Mucosa of descending colon (tissue), 3 donors: ENCODE data around the gene SPOCD1. TPM values are rescaled to one million over a fixed set of nuclear protein-coding genes. Genes with fewer than 3 reads are reported as not detected.
"Not testable (repeated sequence)": the region's sequence is repeated elsewhere in the genome, so short reads cannot be mapped to it uniquely, and the experiment has no call there.

Experiments used
- ATAC-seq: fragments of 200-7000 bp; cut with Tn5 transposase; one replicate; pipeline ENCODE4 v1.9.1; 2020; ENCODE audit warnings: mild to moderate bottlenecking, moderate library complexity
- DNase-seq, 3 donors: peaks; one replicate each; pipeline ENCODE4 v3.0.0-alpha.2; 2020
- H3K36me3 ChIP-seq: fragments of 200-600 bp; one replicate; pipeline ENCODE4 v1.8.0; 2021; ENCODE audit warnings: low read depth, mild to moderate bottlenecking
- H3K4me1 ChIP-seq: fragments of 200-600 bp; one replicate; pipeline ENCODE4 v1.8.0; 2021; ENCODE audit warnings: low read depth, mild to moderate bottlenecking
- H3K4me3 ChIP-seq: fragments of 200-600 bp; one replicate; pipeline ENCODE4 v1.8.0; 2021; ENCODE audit warnings: mild to moderate bottlenecking
- H3K9me3 ChIP-seq: fragments of 200-600 bp; one replicate; pipeline ENCODE4 v1.8.0; 2021; ENCODE audit warnings: mild to moderate bottlenecking
- intact Hi-C, 2 donors: fragments of 100-400 bp; cut with DNase I in 1 of 2; cut with micrococcal nuclease in 1 of 2; formaldehyde crosslinking; loops; one replicate each; pipeline versions ENCODE4 v1.11.0 to v1.11.1; 2022; cut with DNase I, micrococcal nuclease
- total RNA-seq, 3 donors: library from RNA; stranded (reverse); fragmentation: NEBNext Ultra II Directional in 2 of 3; extraction: Animal tissue kit (Norgen Biotek cat#: 25700) in 2 of 3; gene quantifications; one replicate each; pipeline versions ENCODE4 v1.2.1 to v1.2.4, GENCODE V29; 2021 to 2023
- TF ChIP-seq, protein P1 (sequence below): fragments of 200-600 bp; IDR thresholded peaks from one replicate; pipeline ENCODE4 v1.8.0; 2022; ENCODE audit warnings: antibody characterized with exemption, mild to moderate bottlenecking
- donor health status: DM: no; HTN: no; CAD: no; lungs with moderate emphysema.
- donor health status: DM: no; HTN: no; CAD: no.
- donor health status: DM: no; HTN: yes; CAD: no.

Gene SPOCD1
- total RNA-seq, 3 donors from 2014 or later: 0.99 TPM; not detected in 2

DNA sequence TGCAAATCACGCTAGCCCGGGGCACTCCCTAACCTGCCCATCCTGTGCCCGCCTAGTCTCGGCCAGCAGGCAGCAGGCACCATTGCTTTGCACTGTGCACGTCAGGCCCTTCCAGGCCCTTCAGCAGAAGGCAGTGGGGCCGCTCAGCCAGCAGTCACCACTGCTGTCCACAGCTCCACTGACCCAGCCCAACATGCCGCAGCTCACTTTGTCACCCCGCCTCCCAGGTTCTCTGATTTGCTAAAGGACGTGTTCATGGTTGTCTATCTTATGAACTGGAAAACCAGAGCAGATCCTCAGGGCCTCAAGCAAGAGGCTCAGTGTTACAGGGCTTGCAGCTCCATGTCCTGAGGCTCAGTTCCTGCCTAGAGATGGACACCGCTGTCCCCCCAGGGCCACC, 14.2 kb upstream of the SPOCD1 start:
- DNase-seq: no peak
- TF ChIP-seq, protein P1, sequence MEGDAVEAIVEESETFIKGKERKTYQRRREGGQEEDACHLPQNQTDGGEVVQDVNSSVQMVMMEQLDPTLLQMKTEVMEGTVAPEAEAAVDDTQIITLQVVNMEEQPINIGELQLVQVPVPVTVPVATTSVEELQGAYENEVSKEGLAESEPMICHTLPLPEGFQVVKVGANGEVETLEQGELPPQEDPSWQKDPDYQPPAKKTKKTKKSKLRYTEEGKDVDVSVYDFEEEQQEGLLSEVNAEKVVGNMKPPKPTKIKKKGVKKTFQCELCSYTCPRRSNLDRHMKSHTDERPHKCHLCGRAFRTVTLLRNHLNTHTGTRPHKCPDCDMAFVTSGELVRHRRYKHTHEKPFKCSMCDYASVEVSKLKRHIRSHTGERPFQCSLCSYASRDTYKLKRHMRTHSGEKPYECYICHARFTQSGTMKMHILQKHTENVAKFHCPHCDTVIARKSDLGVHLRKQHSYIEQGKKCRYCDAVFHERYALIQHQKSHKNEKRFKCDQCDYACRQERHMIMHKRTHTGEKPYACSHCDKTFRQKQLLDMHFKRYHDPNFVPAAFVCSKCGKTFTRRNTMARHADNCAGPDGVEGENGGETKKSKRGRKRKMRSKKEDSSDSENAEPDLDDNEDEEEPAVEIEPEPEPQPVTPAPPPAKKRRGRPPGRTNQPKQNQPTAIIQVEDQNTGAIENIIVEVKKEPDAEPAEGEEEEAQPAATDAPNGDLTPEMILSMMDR: no peak
- no peak overlapping the region for H3K4me3 ChIP-seq
- H3K9me3 ChIP-seq: no peaks in the 10 kb centered on the region
- no peaks in the 10 kb centered on the region for H3K36me3 ChIP-seq
- no peaks in the 10 kb centered on the region for H3K4me1 ChIP-seq
- intact Hi-C loops: no loop called here
- ATAC-seq: no peak

DNA sequence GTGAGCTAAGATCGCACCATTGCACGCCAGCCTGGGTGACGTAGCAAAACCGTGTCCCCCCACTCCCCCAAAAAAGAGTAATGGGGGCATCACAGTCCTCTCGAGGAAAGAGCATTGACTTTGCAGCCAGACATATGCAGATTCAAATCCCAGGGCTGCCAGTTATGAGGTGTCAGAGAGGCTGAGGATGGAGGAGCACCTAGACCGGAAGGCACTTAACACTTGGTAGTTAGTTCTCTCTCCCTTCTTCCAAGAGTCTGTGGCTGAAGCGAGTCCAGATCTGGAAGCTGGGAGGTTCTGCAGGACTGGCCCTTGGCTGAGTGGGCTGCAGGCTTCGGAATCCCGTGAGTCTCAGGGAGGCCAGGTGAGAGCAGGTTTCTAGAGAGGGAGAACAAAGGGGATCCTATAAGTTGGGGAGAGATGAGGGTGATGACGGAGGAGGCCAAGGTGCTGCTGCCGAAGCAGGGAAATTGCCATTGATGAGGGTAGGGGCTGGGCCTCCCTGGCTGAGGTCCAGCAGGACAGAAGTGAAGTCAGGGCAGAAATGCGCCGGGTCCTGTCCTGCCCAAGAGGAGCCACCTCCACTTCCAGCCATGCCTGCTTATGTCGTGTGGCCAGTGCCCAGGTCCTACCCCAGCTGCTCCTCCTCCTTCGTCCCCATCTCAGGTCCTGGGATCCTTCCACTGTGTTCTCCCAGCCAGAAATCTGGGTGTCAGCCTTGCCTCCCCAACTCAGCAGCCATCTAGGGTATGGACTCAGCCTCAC, 13.3 kb upstream of the SPOCD1 start:
- intact Hi-C loops: no loop called here
- Histone ChIP-seq H3K9me3 (no peaks in the 10 kb centered on the region), H3K4me1 (no peaks in the 10 kb centered on the region), H3K36me3 (no peaks in the 10 kb centered on the region), H3K4me3 (no peak overlapping the region)
- DNase-seq (no peak), ATAC-seq (no peak)
- TF ChIP-seq, protein P1: no peak

DNA sequence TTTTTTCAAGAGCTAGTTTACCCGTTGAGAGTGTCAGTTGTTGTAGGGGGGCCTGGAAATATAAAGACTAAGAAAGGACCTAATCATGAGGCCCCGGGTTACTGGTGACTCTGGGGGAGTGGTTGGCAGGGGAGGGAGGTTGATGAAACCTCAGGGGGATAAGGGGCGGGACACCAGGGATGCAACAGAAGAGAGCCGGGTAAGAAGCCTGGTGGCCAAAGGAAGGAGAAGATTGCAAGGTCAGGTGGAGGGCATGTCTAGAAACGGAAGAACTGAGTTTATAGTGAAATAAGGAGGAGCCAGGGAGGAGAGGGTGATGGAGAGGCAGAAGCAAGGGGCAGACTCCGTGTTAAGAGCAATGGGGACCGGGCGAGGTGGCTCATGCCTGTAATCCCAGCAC, 12.5 kb upstream of the SPOCD1 start:
- H3K4me3 ChIP-seq: no peak overlapping the region
- TF ChIP-seq, protein P1: no peak
- no peaks in the 10 kb centered on the region for H3K36me3 ChIP-seq
- ATAC-seq (no peak), DNase-seq (no peak)
- no peaks in the 10 kb centered on the region for H3K9me3 ChIP-seq
- no peaks in the 10 kb centered on the region for H3K4me1 ChIP-seq
- intact Hi-C loops: no loop called here

DNA sequence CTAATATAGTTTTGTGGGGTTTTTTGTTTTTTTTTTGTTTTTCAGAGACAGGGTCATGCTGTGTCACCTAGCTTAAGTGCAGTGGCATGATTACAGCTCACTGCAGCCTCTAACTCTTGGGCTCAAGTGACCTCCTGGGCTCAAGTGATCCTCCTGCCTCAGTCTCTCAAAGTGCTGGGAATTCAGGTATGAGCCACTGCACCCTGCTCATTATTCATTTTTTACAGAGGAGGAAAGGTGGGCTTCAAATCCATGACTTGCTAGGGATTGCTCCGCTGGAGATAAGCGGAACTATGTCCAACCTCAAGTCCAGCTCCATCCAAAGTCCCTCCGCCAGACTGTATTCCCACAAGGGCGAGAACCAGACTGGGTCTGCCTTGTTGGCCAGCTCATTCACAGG, 8.0 kb upstream of the SPOCD1 start:
- Histone ChIP-seq H3K36me3 (no peaks in the 10 kb centered on the region), H3K9me3 (no peaks in the 10 kb centered on the region), H3K4me3 (no peak overlapping the region), H3K4me1 (no peaks in the 10 kb centered on the region)
- ATAC-seq: no peak
- intact Hi-C loops: no loop called here
- no peak for DNase-seq
- TF ChIP-seq, protein P1: no peak

DNA sequence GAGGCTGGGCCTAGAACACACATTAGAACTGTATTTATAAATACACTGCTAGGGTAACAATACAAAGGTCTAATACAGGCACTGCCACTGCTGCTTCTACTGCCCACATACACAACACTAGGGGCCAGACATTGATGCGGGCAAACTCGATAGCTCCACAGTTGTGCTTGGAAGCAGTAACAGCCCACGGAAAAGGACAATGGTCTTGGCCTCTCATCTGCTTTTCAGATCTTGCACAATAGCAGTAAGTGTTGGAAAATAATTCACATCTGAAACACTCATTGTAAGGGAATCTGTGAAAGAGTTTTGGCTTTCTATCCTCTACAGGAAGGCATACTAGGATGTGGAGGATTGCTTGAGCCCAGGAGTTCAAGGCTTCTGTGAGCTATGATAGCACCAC, 6.9 kb upstream of the SPOCD1 start:
- H3K4me1 ChIP-seq: no peaks in the 10 kb centered on the region
- ATAC-seq: no peak
- DNase-seq: no peak
- TF ChIP-seq, protein P1: no peak
- H3K4me3 ChIP-seq: no peak overlapping the region
- H3K9me3 ChIP-seq: no peaks in the 10 kb centered on the region
- intact Hi-C loops: no loop called here
- no peaks in the 10 kb centered on the region for H3K36me3 ChIP-seq

DNA sequence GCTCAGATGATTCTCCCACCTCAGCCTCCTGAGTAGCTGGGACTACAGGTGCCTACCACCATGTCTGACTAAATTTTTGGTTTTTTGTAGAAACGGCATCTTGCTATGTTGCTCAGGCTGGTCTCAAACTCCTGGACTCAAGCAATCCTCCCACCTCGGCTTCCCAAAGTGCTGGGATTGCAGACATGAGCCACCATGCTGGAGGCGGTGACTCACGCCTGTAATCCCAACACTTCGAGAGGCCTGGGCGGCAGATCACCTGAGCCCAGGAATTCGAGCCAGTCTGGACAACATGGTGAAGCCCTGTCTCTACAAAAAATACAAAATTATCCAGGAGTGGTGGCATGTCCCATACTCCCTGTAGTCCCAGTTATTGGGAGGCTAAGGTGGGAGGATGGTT, 4.4 kb upstream of the SPOCD1 start:
- H3K4me3 ChIP-seq, DNase-seq, H3K36me3 ChIP-seq, intact Hi-C loops, H3K4me1 ChIP-seq, H3K9me3 ChIP-seq, ATAC-seq: not testable (repeated sequence)
